GM18858 (cell line): ENCODE results near the gene TCERG1L.
"Not testable (repeated sequence)": the region's sequence is repeated elsewhere in the genome, so short reads cannot be mapped to it uniquely, and the experiment has no call there.

ENCODE experiments used
- ATAC-seq: cut with Tn5 transposase; IDR thresholded peaks from one replicate; pipeline ENCODE4 v1.9.1; 2021; ENCODE audit not compliant: unreplicated experiment

TCERG1L gene

DNA sequence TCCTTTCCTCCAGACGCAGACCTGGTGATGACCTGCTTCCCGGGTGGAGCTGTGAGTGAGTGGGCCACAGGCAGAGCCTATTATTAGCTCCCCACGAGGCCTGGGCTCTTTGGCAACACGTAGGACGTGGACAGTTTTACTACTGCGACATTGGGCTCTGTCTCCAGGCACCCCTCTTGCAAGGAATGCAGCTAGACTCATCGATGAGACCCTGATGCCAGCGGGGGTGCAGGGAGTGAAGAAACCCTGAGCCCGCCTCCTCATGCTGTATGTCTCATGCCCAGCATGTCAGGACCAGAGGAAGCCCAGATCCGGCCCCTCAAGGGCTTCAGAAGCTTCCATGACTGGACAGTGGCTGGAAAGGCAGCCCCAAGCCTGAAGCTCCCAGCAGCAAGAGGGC, 161.9 kb downstream of the TCERG1L start:
- no peak for ATAC-seq

DNA sequence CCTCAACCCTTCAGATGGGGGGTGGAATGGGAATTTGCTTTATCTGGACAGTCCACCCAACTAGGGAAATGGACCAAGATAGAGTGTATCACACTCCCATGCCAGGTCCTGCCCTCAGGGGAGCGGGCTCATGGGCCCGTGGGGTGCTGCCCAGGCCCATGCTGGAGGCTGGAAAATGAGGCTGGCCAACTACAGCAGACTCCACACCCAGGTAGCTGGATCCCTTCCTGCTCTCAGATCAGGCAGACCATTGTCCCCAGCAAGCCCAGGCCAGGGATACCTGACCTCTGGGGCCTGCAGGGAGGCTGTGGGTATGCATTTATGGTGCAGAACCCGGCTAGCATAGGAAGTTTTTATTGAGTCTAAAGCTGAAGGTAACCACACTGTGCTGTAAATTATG, 162.4 kb downstream of the TCERG1L start:
- no peak for ATAC-seq

DNA sequence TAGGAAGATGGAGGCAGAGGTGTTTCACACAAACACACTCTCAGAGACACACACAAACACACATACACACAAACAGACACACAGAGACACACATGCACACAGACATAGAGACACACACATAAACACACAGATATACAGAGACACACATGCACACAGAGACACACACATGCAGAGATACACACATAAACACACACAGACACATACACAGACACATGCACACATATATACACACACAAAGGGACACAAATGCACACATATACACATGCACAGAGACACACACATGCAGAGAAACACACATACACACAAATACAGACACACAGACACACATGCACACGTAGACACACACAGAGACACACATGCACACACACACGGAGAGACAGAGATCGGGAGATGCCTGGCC, 163.3 kb downstream of the TCERG1L start:
- ATAC-seq: no peak

DNA sequence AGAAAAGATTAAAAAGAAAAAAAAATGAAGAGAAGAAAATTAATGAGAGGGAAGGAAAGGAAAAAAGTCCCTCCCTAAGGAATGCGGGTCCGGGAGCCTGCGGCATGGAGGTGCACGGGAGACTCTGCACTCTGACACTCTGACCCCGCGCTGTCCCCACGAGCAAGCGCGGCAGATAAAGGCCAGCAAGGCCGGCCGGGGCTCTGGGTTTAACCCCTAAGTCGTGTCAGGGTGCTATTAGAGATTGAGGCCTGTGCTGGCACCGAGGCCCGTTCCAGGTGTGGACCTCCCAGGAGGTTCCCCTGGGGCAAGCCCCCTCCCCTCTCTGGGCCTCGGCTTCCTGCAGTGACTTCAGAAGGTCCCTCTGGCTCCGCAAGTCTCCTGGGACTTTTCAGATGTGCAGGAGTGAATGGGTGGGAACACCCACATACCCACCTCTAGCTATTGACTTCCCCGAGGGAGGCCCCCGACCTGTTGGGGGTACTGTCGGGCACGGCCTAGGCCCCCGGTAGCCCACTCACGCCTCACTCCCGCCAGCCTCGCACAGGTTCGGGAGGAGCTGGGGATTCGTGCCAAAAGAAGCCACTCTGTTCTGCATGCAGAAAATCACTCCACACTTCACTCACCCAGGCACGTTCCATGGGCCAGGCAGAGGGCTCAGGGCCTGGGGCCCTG, 164.1 kb downstream of the TCERG1L start:
- no peak for ATAC-seq

DNA sequence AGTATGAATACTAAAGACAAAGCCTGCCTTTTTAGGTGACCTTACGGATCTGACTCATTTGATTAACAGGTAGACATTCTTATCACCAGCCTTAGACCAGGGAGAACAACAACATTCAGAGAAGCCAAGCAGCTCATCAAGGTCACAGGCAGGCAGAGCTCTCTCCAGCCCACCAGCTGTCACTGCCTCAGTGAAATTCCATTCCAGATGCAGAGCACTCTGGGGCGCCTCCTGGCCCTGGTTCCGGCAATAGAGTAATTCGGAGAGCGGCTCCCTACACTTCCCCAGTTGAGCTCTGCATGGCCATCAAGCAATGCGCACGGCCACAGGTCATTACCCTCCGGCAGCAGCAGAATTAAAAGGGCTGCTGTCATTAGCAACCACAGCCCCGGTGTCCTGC, 164.7 kb downstream of the TCERG1L start:
- ATAC-seq: no peak

DNA sequence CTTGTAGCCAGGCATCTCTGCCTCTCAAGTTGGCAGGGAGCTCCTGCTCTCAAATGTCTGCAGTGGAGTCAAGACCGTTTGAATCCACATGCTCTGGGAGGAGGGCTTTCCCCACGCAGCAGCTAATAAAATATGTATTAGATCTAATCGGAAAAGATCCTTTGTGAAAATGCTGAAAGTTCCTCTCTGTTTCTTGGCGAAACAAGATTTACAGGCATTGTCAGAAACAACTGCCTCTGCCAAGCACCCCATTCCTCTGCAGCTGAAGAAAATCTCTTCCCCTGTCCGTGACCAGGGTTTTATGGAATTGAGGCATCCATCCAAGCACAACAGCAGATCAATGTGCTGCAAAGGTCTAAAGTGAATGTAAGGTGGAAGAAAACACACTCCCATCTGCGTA, 165.8 kb downstream of the TCERG1L start:
- no peak for ATAC-seq

DNA sequence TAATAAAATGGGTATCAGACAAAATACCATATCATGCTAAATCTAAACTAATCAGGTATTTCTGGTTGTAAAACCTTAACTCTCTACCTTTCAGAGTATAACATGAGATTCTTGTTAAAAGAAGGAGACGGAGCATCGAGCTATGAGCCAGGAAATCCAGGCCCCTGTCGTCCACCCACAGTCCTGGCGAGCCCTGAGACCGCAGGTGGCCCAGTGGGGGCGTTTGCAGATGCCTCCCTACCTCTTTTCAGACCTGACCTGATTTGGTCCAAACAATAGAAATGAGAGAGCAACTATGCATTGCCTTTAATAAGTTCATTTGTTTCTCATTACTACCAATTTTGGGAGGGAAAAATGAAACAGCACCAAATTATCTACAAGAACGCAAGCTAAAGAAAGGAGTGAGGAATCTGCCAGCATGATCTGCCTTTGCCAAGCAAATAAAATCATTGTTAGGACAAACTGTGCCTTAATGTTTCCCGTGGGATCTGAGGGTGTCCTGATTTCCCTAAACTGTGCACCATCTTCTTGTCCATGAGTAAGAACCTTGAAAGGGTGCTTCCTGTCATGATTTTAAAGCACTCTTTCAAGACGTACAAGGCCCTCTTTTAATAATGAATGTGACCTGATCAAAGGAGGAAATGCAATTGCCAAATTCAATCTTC, 166.7 kb downstream of the TCERG1L start:
- no peak for ATAC-seq

DNA sequence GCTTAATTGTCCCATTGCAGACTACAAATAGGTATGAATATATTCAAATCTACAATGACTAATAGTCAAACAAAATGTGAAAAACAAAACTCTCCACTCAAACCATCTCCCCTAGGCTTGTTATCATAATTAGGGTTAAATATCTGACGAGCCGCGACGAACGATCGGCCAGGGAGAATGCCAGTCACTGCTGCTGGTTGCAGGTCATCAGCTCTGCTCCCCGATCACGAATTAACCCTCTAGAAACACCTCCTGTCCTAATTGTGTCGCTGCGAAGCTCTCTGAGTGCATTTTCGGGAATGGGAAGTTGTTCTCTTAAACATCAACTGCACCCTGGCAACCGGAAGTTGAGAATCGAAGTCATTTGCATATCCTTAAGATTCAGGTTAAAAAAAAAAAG, 167.3 kb downstream of the TCERG1L start:
- ATAC-seq: no peak

DNA sequence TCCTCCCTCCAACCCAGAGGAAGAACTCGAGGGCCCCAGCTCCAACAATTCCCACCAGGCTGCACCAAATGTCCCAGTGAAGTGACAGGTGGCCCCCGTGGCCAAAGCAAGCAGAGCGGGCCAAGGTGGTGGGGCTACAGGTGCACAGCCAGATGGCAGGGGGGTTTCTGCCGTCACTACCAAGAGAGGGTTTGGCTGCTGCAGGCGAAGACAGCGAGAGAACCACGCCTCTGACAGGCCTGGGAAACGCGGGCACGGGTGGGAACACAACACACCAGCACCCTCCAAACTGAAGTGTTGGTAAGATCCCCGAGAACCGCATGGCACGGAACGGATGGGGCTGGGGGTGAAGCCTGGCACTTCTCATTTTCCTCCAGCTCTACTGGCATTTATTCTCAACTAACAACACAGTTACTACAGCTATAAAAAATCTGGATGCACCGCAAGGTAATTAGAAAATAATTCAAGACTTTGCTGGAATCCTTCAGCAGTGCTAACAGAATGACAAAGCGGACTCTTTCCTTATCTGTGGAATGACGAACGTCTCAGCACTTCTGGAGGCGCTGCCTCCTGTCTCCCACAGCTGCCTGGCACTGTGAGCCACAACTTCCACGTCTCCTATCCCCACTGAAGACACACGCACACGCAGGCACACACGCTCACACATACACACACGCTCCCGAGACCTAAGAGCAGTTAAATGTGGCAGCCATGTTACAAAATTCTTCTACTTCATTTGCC, 167.9 kb downstream of the TCERG1L start:
- ATAC-seq: no peak

DNA sequence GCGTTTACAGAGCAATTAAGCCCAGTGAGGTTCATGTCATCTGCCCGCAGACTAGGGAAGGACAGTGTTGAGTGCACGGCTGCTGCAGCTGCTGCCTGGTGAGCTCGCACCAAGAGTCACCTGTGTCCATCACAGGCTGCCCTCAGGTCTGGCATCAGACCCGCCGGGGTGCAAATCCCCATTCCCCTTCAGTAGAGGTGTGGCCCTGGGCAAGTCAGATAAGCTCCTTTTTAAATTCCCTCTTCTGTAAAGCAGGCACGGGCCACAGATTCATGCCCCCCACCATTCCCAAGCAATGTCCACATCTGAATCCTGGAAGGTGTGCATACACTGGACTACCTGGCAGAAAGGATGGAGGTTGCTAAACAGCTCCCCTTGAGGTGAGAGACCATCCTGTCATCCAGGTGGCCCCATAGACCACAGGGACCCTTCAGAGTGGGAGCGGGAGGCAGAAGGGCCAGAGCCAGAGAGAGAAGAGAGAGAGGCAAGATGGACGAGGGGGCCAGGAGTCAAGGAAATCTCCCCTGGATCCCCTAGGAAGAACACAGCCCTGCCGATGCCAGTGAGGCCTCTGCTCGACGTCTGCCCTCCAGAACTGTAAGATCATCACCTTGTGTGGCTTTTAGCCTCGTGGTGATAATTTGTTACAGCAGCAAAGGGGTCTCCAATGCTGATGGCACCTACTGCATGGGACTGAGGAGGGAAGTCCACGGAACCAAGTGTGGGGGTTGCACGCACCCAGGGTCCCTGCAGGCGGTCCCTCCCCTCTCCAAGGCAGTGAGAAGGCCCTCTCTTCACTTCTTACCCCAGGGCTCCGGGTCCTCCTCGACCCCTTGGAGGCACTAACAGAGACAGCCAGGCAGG, 168.8 kb downstream of the TCERG1L start:
- ATAC-seq: no peak

DNA sequence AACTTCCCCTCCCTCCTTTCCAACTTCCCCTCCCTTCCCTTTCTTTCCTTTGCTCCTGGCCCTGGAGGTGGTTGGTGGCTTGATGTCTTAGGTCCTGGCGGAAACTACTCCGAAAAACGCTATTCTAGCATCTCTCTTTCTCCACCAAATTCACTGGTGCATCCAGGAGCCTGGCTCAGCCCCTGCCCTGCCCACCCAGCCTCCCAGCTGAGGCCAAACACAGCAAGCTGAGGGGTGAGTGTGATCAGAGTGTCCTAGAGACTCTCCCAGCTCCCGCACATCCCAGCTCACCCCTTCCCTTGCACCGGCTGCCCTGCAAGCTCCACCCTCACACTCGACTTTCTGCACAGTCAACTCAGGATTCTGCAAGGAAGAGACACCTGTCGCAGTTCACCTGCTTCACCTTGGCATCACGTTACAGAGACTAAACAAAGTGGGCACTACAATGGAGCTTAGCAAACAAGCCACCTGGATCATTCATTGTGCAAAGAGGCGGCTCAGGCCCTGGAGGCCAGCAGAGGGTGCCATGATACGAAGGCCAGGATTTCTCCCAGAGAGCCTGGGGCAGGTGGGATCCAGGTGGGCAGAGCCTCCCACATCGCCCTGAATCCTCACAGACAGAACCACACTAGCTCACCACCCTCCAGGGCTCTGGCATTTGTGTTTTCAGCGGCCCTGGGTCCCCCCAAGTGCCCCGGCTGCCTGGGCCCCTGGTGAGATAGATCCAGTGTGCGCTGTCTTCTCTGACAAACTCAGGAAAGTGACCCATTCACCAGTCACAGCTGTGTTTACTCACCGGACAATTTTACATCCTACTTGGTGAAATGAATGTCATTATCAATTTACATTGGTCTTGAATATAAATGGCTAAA, 169.6 kb downstream of the TCERG1L start:
- ATAC-seq: no peak

DNA sequence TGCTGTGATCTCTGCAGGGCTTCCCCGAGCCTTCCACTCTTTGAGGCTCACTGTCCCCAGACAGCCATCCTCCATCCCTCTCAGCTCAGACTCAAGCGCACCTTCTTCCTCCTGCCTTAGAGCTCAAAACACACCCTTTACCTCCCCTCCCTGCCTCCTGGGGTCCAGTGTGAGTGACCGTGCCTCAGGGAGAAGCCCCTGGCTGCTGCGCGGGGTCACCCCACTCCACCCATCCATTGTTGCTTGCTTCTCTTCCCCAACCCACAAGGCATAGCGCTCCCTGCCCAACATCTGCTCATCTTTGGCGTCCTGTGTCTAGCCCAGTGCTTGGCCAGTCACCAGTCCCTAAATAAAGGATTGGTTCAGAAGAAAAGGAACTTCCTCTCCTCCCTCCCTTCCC, 170.3 kb downstream of the TCERG1L start:
- ATAC-seq: no peak

DNA sequence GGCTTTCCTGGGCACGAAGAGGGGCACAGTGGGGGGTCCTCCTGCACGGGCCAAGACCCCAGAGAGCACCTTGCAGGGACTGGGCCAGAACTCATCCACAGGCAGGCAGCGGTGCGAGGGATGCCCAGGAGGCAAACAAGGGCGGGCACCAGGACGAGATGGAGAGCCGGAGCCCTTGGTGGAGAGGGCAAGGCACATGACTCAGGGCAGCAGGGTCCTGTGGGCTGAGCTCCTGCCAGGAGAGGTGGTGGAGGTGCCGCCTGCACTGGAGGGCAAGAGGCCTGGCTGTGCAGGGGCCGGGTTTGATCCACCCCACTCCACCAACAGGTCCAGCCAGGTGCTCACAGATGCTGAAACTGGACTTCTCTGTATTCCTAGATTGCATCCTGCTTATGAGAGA, 170.9 kb downstream of the TCERG1L start:
- ATAC-seq: no peak

DNA sequence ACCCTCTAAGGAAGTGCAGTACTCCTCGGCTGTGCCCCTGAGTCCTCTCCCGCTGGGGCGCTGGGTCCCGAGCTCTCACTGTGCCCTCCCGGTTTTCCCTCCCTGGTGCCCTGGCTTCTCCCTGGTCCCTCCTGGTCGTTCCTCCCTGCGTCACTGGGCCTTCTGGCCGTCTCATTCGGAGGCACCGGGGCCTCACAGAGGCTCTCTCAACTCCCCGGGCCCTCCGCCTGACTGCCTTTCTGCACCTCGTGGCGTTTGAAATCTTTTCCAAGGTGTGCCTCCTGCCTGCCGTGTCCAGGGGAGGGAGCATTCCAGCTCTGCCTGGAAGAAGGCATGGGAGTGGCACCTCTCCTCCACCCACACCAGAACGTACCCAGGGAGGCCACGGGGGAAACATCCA, 174.3 kb downstream of the TCERG1L start:
- ATAC-seq: no peak

DNA sequence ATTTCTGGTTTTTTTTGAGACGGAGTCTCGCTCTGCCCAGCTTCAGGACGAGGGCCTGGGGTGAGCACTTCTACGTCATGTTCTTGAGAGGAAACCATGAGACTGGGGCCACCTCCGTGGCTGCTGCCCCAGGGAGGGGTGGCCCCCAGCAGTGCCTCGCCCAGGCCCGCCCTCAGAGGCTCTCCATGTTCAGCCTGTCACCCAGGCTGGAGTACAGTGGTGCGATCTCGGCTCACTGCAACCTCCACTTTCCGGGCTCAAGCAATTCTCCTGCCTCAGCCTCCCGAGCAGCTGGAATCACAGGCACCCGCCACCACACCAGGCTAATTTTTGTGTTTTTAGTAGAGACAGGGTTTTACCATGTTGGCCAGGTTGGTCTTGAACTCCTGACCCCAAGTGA, 175.2 kb downstream of the TCERG1L start:
- ATAC-seq: not testable (repeated sequence)

DNA sequence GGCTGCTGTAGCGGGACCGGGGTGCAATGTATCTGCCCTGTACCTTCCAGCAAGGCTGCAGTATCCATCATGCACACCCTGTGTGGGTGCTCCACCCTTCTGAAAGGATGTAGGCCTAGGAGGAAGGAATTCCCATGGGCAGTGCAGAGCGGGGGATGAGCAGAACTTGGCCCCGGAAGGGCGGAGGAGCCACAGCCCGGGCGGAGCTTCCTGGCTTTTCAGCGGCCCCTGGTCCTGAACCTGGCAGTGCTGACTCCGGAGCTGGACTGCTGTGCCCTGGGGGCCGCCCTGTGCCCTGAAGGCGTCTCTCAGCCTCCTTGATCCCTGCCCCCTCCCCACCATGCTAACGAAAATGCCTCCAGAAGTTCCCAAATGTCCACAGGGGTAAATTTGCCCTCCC, 175.8 kb downstream of the TCERG1L start:
- ATAC-seq: no peak

DNA sequence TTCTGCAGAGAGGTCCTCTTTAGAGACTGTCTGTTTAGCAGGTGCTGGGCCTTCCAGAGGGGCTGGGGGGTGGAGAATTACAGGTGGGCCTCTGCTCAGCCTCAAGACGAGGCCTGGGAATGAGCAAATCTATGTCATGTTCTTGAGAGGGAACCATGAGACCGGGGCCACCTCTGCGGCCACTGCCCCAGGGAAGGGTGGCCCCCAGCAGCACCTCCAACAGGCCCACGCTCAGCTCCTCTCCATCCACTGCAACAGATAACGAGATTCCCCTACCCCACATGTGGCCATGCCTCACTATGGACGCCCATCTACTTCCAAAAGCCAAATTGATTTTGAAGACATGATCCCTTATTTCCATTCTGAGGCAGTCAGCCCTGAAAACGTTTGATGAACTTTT, 176.9 kb downstream of the TCERG1L start:
- no peak for ATAC-seq

DNA sequence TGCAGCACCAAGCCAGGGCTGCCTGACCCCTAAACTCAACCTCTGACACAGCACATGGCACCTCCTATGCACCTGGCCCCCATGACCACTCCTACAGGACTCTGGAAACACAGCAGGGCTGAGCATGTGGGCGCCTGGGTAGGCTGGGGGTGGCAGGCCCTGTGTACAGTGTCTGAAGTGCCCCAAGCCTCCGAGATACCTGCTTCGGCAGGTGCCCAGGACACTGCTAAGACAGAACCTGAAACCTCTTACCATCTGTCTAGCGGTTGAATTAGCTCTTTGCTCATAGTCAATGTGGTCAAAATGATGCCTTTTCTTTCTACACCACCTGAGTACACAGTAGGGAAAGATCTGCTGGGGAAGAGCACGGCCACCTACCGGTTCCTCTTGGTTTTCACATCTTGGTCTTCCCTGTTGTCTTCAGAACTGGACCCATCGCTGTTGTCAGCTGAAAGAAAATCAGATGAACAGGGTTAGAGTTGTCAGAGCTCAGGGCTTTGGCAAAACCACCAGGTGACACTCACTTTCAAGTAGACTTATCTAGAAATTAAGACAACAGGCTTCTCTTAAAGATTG, 177.4 kb downstream of the TCERG1L start:
- no peak for ATAC-seq

DNA sequence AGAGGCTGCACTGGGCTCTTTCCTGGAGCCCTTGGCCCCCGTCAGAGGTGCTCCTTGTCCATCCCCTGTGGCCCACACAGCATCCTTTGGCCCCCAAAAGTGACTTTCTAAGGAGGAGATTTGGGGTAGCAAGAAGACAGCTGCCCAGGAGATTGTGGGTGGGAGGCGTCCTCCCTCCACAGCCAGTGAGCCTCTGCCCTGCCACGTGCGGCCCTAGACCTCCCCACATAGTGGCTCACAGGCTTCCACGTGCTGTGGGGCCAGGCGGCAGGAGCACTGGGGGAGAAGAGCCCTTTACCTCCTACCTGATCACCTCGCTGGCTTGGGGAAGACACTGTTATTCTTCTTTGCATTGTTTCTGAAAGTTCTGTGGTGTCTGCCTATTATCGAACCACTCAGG, 178.8 kb downstream of the TCERG1L start:
- no peak for ATAC-seq
